Natural killer cell treated with Interleukin-12 subunit alpha and Interleukin-12 subunit beta and Interleukin-15 and Interleukin-18, amount 100 ng/mL, for 72 hours (primary cell): ENCODE data around the gene ZBTB7B. TPM values are rescaled to one million over a fixed set of nuclear protein-coding genes. Genes with fewer than 3 reads are reported as not detected.

ENCODE experiments used
- ATAC-seq, 2 donors: fragments of 150-1000 bp; cut with Tn5 transposase in 1 of 2; sonication (Bioruptor Pico), chemical (Tn5 transposase) in 1 of 2; 2 replicates each; pipeline ENCODE4 v1.10.0; 2021
- DNase-seq: peaks from one replicate; pipeline ENCODE4 v3.0.0; 2022; ENCODE audit warnings: low spot score
- H3K27ac Mint-ChIP-seq, 2 donors: 1 replicate in 1 of 2; 2 replicates in 1 of 2; pipeline ENCODE4 v1.8.0; 2022; ENCODE audit warnings: mixed read lengths in 2 of 2, mild to moderate bottlenecking in 1 of 2, moderate library complexity in 1 of 2
- H3K27me3 Mint-ChIP-seq, 2 donors: 1 replicate in 1 of 2; 2 replicates in 1 of 2; pipeline ENCODE4 v1.8.0; 2022; ENCODE audit warnings: mixed read lengths in 2 of 2
- H3K36me3 Mint-ChIP-seq: one replicate; pipeline ENCODE4 v1.8.0; 2022; ENCODE audit warnings: mixed read lengths
- H3K4me1 Mint-ChIP-seq, 2 donors: 1 replicate in 1 of 2; 2 replicates in 1 of 2; pipeline ENCODE4 v1.8.0; 2022; ENCODE audit warnings: low read depth in 2 of 2, mixed read lengths in 2 of 2, mild to moderate bottlenecking in 1 of 2
- H3K4me3 Mint-ChIP-seq: one replicate; pipeline ENCODE4 v1.8.0; 2022; ENCODE audit warnings: mixed read lengths
- H3K9me3 Mint-ChIP-seq: 2 replicates; pipeline ENCODE4 v1.8.0; 2022; ENCODE audit warnings: mixed read lengths
- total RNA-seq, 2 donors: library from RNA; stranded (reverse); gene quantifications; one replicate each; pipeline ENCODE4 v1.2.3, GENCODE V29; 2022

The ZBTB7B gene
- total RNA-seq, 2 donors from 2014 or later = 78.4 to 107 TPM

GRCh38 chr1:155007251-155007828 is 4.7 kb downstream of the ZBTB7B start:
- peaks cover 34 to 54% of the 10 kb centered on the region in 2 donors for H3K4me1 Mint-ChIP-seq
- H3K27me3 Mint-ChIP-seq = no peaks in the 10 kb centered on the region
- DNase-seq (no peak), ATAC-seq (no peak)
- peak overlapping the region; percentile 94 to 98 for H3K27ac Mint-ChIP-seq
- H3K9me3 Mint-ChIP-seq = no peaks in the 10 kb centered on the region
- no peaks in the 10 kb centered on the region for H3K36me3 Mint-ChIP-seq
- H3K4me3 Mint-ChIP-seq = peak overlapping the region; percentile 76

DNA sequence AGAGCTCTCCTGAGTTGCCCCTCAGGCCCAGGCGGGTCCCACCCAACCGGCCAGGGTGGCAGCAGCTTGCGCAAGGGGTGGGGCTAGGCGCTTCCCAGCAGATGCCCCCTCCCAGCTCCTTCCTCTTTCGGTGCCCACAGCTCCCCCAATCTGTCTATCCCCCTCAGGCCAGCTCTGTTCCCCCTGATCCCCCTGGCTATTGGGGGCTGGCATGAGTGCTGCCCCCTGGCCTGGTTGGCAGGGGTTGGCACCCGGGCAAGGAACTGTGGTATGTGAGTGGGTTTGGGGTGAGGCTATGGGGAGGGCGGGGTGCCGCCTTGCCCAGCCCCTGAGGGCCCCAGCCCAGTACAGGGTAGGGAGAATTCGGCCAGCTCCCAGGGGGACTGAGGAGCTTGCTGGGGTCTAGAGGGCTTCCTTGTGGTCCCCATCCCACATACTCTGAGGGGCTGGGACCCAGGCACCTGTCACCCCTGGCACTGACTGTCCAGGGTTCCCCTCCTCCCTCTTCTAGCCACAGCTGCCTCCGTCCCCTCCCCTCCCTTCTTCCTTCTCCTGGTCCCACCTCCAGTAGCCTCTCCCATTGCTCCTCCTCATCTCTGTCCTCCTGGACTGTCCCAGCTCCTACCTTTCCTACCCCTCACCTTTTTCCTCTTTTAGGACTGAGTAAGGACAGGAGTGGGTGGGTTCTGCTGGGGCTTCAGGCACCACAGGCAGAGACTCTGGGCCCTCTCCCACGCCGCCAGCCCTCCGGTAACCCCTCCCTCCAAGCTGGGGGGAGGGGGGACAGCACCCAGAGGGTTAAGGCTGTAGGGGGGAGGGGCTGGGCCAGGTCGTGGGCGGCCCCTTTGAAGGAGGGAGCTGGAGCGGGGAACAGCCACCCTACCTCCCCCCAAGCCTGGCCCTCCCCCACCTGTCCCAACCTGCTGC is 5.7 kb downstream of the ZBTB7B start:
- Mint-ChIP-seq H3K27me3 (no peaks in the 10 kb centered on the region), H3K36me3 (no peaks in the 10 kb centered on the region), H3K9me3 (no peaks in the 10 kb centered on the region), H3K27ac (peak overlapping the region; percentile 81 to 88), H3K4me3 (peak overlapping the region; percentile 82), H3K4me1 (peaks cover 40 to 63% of the 10 kb centered on the region in 2 donors)
- no peak for ATAC-seq
- DNase-seq = no peak

- DNase-seq = no peak
- ATAC-seq = no peak
- no peaks in the 10 kb centered on the region for H3K36me3 Mint-ChIP-seq
Observed at GRCh38 chr1:155009221-155009711, 6.7 kb downstream of the ZBTB7B start.

GRCh38 chr1:155009742-155010141 is 7.1 kb downstream of the ZBTB7B start:
- Mint-ChIP-seq H3K27me3 (no peaks in the 10 kb centered on the region), H3K4me3 (peak overlapping the region; percentile 82), H3K4me1 (peaks cover 40 to 58% of the 10 kb centered on the region in 2 donors), H3K27ac (peak overlapping the region; percentile 81 to 88), H3K36me3 (no peaks in the 10 kb centered on the region), H3K9me3 (no peaks in the 10 kb centered on the region)
- no peak for ATAC-seq
- no peak for DNase-seq

More at GRCh38 chr1:155009221-155009711, 6.7 kb downstream of the ZBTB7B start:
- Mint-ChIP-seq H3K4me1 (peaks cover 44 to 60% of the 10 kb centered on the region in 2 donors), H3K27me3 (no peaks in the 10 kb centered on the region), H3K4me3 (peak overlapping the region; percentile 82), H3K9me3 (no peaks in the 10 kb centered on the region), H3K27ac (peak overlapping the region; percentile 81 to 88)

- Mint-ChIP-seq H3K27ac (peak overlapping the region; percentile 81 to 88), H3K36me3 (no peaks in the 10 kb centered on the region), H3K27me3 (no peaks in the 10 kb centered on the region), H3K4me3 (peak overlapping the region; percentile 82), H3K9me3 (no peaks in the 10 kb centered on the region), H3K4me1 (peaks cover 40 to 54% of the 10 kb centered on the region in 2 donors)
- DNase-seq = no peak
- peak in 1 of 2 donors; percentile 14 for ATAC-seq
Observed at GRCh38 chr1:155010211-155010918, 7.8 kb downstream of the ZBTB7B start.

DNA sequence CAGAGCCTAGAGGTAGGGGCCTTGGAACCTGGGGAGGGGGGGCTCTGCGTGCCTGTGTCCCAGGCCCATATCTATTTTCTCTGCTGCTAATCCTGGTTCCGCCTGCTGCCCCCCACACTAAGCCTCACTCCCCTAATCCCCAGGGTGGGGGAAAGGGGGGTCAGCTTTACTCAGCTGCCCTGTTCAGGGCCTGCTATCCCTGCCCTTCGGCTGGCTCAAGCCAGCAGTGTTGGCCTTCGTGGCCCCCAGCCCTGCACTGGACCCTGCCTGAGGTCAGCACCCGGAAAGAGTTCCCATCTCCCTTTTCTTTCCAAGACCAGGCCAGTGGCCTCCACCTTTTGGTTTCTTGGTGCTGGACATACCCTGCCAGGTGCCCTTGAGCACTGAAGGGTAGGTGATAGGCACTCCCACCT is 8.4 kb downstream of the ZBTB7B start:
- peaks cover 43 to 55% of the 10 kb centered on the region in 2 donors for H3K4me1 Mint-ChIP-seq
- no peaks in the 10 kb centered on the region for H3K9me3 Mint-ChIP-seq
- H3K36me3 Mint-ChIP-seq = no peaks in the 10 kb centered on the region
- no peak for ATAC-seq
- no peak for DNase-seq
- H3K27me3 Mint-ChIP-seq = no peaks in the 10 kb centered on the region
- no peak overlapping the region for H3K4me3 Mint-ChIP-seq
- H3K27ac Mint-ChIP-seq = peak overlapping the region; percentile 65 to 81

DNA sequence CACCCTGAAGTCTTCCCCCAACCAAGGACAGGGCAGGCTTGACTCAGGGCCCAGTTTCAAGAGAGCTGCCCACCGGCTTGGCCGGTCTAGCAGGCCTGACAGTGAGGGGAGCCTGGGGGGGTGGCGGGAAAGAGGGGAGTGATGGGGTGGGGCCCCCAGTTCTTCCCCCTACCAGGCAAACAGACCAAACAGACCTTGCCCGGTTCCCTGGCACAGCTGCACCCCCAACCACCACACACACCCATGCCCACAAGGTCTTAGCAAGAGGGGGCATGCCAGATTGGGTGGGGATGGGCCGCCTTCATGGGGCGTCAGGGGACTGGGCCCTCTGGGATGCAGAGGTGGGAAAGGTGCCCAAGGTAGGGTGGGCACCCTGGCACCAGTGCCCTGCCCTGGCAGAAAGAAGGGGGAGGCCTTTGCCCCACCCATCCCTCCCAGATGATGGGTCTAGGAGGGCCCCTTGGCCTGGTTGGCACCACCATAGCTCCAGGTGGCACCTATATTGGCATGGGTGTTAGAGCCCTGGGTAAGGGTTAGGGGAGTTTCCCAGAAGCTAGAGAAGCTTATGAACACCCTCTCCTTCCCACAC is 8.9 kb downstream of the ZBTB7B start:
- no peaks in the 10 kb centered on the region for H3K36me3 Mint-ChIP-seq
- ATAC-seq = no peak

DNA sequence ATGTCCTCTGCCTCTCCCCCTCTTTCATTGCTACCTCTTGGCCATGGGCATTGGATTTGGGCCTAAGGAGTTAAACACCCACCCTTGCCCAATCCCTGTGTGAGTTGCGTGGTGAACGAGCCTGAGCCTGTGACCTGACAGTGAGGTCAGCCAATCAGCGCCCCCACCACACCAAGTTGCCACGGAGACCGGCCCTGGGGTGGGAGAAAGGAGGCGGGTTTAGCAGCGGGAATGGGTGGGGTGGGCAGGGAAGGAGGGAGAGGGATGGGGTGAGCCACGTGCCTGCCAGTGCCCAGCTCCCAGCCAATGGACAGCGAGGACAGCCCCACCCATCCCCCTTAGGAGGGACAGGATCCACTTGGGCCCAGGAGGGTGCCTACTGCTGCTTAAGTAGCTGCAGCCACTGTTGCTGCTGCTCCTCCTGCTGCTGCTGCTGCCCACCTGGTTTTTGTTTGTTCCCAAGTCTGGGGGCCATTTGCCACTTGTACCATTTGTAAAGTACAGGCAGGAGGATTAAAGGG is 9.5 kb downstream of the ZBTB7B start:
- ATAC-seq = no peak
- DNase-seq = no peak
- Mint-ChIP-seq H3K9me3 (no peaks in the 10 kb centered on the region), H3K36me3 (no peaks in the 10 kb centered on the region), H3K4me1 (peaks cover 34 to 47% of the 10 kb centered on the region in 2 donors), H3K27ac (peak overlapping the region in 1 of 2 donors; percentile 62), H3K27me3 (no peaks in the 10 kb centered on the region), H3K4me3 (no peak overlapping the region)

More for the DNA sequence above, 8.9 kb downstream of the ZBTB7B start:
- DNase-seq = no peak
- peaks cover 38 to 51% of the 10 kb centered on the region in 2 donors for H3K4me1 Mint-ChIP-seq
- H3K27me3 Mint-ChIP-seq = no peaks in the 10 kb centered on the region
- H3K27ac Mint-ChIP-seq = peak overlapping the region; percentile 65 to 81
- H3K4me3 Mint-ChIP-seq = no peak overlapping the region
- H3K9me3 Mint-ChIP-seq = no peaks in the 10 kb centered on the region

DNA sequence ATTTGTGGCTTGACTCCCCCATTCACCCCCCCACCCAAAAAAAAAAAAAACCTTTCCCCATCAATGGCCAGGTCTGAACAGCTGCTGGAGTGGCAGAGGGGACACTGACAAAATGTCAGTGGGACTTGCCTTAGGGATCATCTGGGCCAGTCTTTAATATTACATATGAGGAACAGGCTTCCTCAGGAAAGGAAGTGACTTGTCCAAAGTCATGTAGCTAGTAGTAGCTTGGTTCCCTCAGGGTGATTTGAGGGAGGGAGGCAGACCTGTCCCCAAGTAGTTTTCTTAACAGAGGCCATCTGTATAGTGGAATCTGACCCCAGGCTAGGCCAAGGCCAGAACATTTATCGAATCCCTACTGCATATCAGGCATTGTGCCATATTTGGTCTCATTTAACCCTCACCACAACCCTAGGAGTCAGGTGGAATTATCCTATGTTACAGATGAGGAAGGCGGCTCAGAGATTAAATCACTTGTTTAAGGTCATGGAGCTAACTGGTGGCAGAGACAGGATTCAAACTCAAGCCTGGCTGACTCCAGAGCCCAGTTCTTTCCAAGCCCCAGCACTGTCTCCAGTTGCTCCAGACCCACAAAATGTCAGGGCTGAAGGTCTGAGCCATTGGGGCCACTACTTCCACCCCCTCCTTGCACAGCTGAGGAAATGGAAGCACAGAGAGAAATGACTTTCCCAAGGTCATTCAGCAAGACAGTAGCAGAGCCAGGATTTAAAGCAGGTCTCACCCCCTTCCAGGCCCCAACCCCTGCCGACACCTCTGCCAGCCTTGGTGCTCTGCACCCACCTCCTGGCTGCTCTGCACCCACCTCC is 10.4 kb downstream of the ZBTB7B start:
- DNase-seq = peak; percentile 58
- H3K9me3 Mint-ChIP-seq = no peaks in the 10 kb centered on the region
- peak overlapping the region; percentile 3 for H3K4me3 Mint-ChIP-seq
- H3K36me3 Mint-ChIP-seq = no peaks in the 10 kb centered on the region
- H3K27ac Mint-ChIP-seq = peak overlapping the region; percentile 62 to 70
- ATAC-seq = no peak
- no peaks in the 10 kb centered on the region for H3K27me3 Mint-ChIP-seq
- H3K4me1 Mint-ChIP-seq = peaks cover 34 to 52% of the 10 kb centered on the region in 2 donors

DNA sequence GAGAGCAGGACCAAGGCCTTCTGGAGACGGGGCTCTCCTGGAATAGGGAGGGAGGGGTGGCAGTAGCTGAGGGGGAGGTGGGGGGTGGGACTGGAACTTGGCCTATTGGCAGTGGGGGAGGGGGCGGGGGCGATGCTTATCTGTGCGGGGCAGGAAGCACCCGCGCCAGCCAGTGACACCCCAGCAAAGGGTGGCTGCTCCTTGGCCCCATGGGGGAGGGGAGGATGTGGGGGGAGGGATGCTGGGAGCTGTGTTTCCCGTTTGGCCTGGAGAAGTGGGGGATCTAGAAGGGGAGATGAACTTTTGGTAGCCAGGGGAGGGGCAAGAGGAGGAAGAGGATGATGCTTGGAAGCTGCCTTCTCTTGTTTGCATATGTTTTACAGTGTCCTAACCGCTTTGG is 11.0 kb downstream of the ZBTB7B start:
- DNase-seq (no peak), ATAC-seq (no peak)
- Mint-ChIP-seq H3K9me3 (no peaks in the 10 kb centered on the region), H3K4me1 (peaks cover 34 to 49% of the 10 kb centered on the region in 2 donors), H3K27me3 (no peaks in the 10 kb centered on the region), H3K27ac (no peak overlapping the region), H3K36me3 (no peaks in the 10 kb centered on the region), H3K4me3 (peak overlapping the region; percentile 30)

GRCh38 chr1:155014709-155015508 is 12.3 kb downstream of the ZBTB7B start:
- no peak overlapping the region for H3K27ac Mint-ChIP-seq
- H3K9me3 Mint-ChIP-seq = no peaks in the 10 kb centered on the region
- ATAC-seq = no peak
- no peaks in the 10 kb centered on the region for H3K27me3 Mint-ChIP-seq
- DNase-seq = peak; percentile 45
- no peaks in the 10 kb centered on the region for H3K36me3 Mint-ChIP-seq
- peaks cover 23 to 48% of the 10 kb centered on the region in 2 donors for H3K4me1 Mint-ChIP-seq
- H3K4me3 Mint-ChIP-seq = no peak overlapping the region
